Endodermal cell (in vitro differentiated cells): Measurements from ENCODE around the gene KMT5B. TPM values are rescaled to one million over a fixed set of nuclear protein-coding genes. Genes with fewer than 3 reads are reported as not detected.

Experiments used
- DNase-seq: peaks from one replicate; pipeline ENCODE4 v3.0.0-alpha.2; 2017
- H3K27ac ChIP-seq: 2 replicates; pipeline ENCODE4 v1.5.1; 2013; ENCODE audit warnings: mild to moderate bottlenecking, low read depth, low read length, moderate library complexity
- H3K27me3 ChIP-seq: 2 replicates; pipeline ENCODE4 v1.6.1; 2013; ENCODE audit warnings: mild to moderate bottlenecking, low read length, moderate library complexity; ENCODE audit not compliant: insufficient read depth, control insufficient read depth, poor library complexity, severe bottlenecking
- H3K36me3 ChIP-seq: 2 replicates; pipeline ENCODE4 v1.7.0; 2013; ENCODE audit warnings: mild to moderate bottlenecking, low read length, moderate library complexity; ENCODE audit not compliant: control insufficient read depth, insufficient read depth
- H3K4me1 ChIP-seq: one replicate; pipeline ENCODE4 v1.7.0; 2013; ENCODE audit warnings: low read length; ENCODE audit not compliant: control insufficient read depth, insufficient read depth
- H3K4me3 ChIP-seq: 2 replicates; pipeline ENCODE4 v1.5.1; 2013; ENCODE audit warnings: mild to moderate bottlenecking, low read length, moderate library complexity
- H3K9ac ChIP-seq: 2 replicates; pipeline ENCODE4 v1.6.1; 2013; ENCODE audit warnings: mild to moderate bottlenecking, low read length, moderate library complexity; ENCODE audit not compliant: poor library complexity, severe bottlenecking; ENCODE audit errors: extremely low read depth
- H3K9me3 ChIP-seq: 2 replicates; pipeline ENCODE4 v1.6.1; 2013; ENCODE audit warnings: mild to moderate bottlenecking, low read length, moderate library complexity; ENCODE audit not compliant: control insufficient read depth
- H3K27ac Mint-ChIP-seq: 2 replicates; pipeline ENCODE4 v1.8.0; 2020; ENCODE audit warnings: mixed read lengths
- H3K27me3 Mint-ChIP-seq: 2 replicates; pipeline ENCODE4 v1.8.0; 2021; ENCODE audit warnings: mild to moderate bottlenecking, mixed read lengths; ENCODE audit not compliant: insufficient read depth
- H3K36me3 Mint-ChIP-seq: 2 replicates; pipeline ENCODE4 v1.8.0; 2020; ENCODE audit warnings: low read depth, mixed read lengths
- H3K4me1 Mint-ChIP-seq: 2 replicates; pipeline ENCODE4 v1.8.0; 2020; ENCODE audit warnings: mixed read lengths
- H3K4me3 Mint-ChIP-seq: 2 replicates; pipeline ENCODE4 v1.8.0; 2020; ENCODE audit warnings: mild to moderate bottlenecking, moderate library complexity, mixed read lengths
- H3K9me3 Mint-ChIP-seq: 2 replicates; pipeline ENCODE4 v1.8.0; 2020; ENCODE audit warnings: mild to moderate bottlenecking, mixed read lengths
- CTCF ChIP-seq: fragments of 200-600 bp; sonication (generic); conservative IDR thresholded peaks from 2 replicates; pipeline ENCODE4 v1.5.0; 2021; ENCODE audit warnings: antibody characterized with exemption, mild to moderate bottlenecking
- WGBS, 2 experiments: methylation state at CpG; one replicate each; pipeline versions ENCODE4 v1.1.5 to v1.1.7; 2013; ENCODE audit warnings: missing lambda C conversion rate in 2 of 2, mixed read lengths in 1 of 2; ENCODE audit not compliant: insufficient coverage in 1 of 2, insufficient read length in 1 of 2; 5-methylcytosine and 5-hydroxymethylcytosine counted together
- total RNA-seq, 2 donors: library from RNA; stranded (reverse); fragmentation: NEBNext Ultra II Directional in 1 of 2; extraction: Animal tissue kit (Norgen Biotek cat#: 25700) in 1 of 2; gene quantifications; 2 replicates in 1 of 2; 3 replicates in 1 of 2; pipeline ENCODE4 v1.2.1, GENCODE V29; 2021

Gene KMT5B
- total RNA-seq, 2 donors from 2014 or later, result 53.3 to 62.3 TPM

- Mint-ChIP-seq H3K27me3 (no peaks in the 10 kb centered on the region), H3K36me3 (peaks cover 76% of the 10 kb centered on the region), H3K4me3 (no peak overlapping the region), H3K9me3 (no peaks in the 10 kb centered on the region), H3K4me1 (no peaks in the 10 kb centered on the region), H3K27ac (no peak overlapping the region)
- WGBS, 2 experiments, result 97 to 100% methylated on average over 4 of the region's 4 CpGs
- Histone ChIP-seq H3K9me3 (no peaks in the 10 kb centered on the region), H3K9ac (no peak overlapping the region), H3K4me1 (no peaks in the 10 kb centered on the region), H3K27me3 (no peaks in the 10 kb centered on the region), H3K27ac (no peak overlapping the region), H3K4me3 (no peak overlapping the region), H3K36me3 (peaks cover 81% of the 10 kb centered on the region)
- DNase-seq, result no peak
- no peak for TF ChIP-seq CTCF
These were observed 39.2 kb downstream of the KMT5B start for GRCh38 chr11:68173926-68174325.

GRCh38 chr11:68169442-68169841, 43.7 kb downstream of the KMT5B start:
- no peaks in the 10 kb centered on the region for H3K27me3 Mint-ChIP-seq
- peaks cover 69% of the 10 kb centered on the region for H3K36me3 Mint-ChIP-seq
- no peak overlapping the region for H3K4me3 Mint-ChIP-seq

GRCh38 chr11:68168694-68169093, 44.4 kb downstream of the KMT5B start:
- Histone ChIP-seq H3K36me3 (peaks cover 75% of the 10 kb centered on the region), H3K4me3 (no peak overlapping the region), H3K9me3 (no peaks in the 10 kb centered on the region), H3K9ac (no peak overlapping the region), H3K4me1 (no peaks in the 10 kb centered on the region), H3K27me3 (no peaks in the 10 kb centered on the region), H3K27ac (no peak overlapping the region)
- Mint-ChIP-seq H3K4me1 (no peaks in the 10 kb centered on the region), H3K27ac (no peak overlapping the region), H3K27me3 (no peaks in the 10 kb centered on the region), H3K4me3 (no peak overlapping the region), H3K36me3 (peaks cover 63% of the 10 kb centered on the region), H3K9me3 (no peaks in the 10 kb centered on the region)
- no peak for TF ChIP-seq CTCF
- DNase-seq, result no peak
- 90 to 98% methylated on average over 5 of the region's 5 CpGs for WGBS, 2 experiments

More at GRCh38 chr11:68169442-68169841, 43.7 kb downstream of the KMT5B start:
- Histone ChIP-seq H3K27ac (no peak overlapping the region), H3K9me3 (no peaks in the 10 kb centered on the region), H3K27me3 (no peaks in the 10 kb centered on the region), H3K36me3 (peaks cover 75% of the 10 kb centered on the region), H3K4me1 (no peaks in the 10 kb centered on the region), H3K4me3 (no peak overlapping the region), H3K9ac (no peak overlapping the region)
- Mint-ChIP-seq H3K9me3 (no peaks in the 10 kb centered on the region), H3K4me1 (no peaks in the 10 kb centered on the region), H3K27ac (no peak overlapping the region)
- DNase-seq, result no peak
- no peak for TF ChIP-seq CTCF
